ENCODE results near the gene PREX1. TPM values are rescaled to one million over a fixed set of nuclear protein-coding genes. Genes with fewer than 3 reads are reported as not detected.

PREX1 gene
- total RNA-seq, 2 donors from 2014 or later, result 96.1 to 111 TPM

DNA sequence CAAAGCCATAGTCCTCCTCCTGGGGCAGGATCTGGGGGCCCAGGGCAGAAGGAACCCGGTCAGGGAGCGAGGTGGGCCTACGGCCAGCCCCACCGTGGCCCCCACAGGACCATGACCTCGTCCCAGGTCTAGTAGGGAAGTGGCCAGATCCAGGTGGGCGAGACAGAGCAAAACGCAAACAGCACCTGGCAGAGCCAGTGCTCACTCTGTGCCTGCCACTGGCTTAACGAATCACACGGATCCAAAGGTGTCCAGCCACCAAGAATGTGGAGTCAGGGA, 169.7 kb downstream of the PREX1 start:
- no peaks in the 10 kb centered on the region for H3K9me3 Mint-ChIP-seq
- no peaks in the 10 kb centered on the region for H3K27me3 Mint-ChIP-seq
- H3K4me3 Mint-ChIP-seq, result no peak overlapping the region
- no peak for ATAC-seq (replicated peaks)
- peaks cover 6% of the 10 kb centered on the region for H3K4me1 Mint-ChIP-seq
- H3K36me3 Mint-ChIP-seq (ENCODE audit: low read depth), result peaks cover 100% of the 10 kb centered on the region
- H3K27ac Mint-ChIP-seq, result peak overlapping the region; percentile 82

DNA sequence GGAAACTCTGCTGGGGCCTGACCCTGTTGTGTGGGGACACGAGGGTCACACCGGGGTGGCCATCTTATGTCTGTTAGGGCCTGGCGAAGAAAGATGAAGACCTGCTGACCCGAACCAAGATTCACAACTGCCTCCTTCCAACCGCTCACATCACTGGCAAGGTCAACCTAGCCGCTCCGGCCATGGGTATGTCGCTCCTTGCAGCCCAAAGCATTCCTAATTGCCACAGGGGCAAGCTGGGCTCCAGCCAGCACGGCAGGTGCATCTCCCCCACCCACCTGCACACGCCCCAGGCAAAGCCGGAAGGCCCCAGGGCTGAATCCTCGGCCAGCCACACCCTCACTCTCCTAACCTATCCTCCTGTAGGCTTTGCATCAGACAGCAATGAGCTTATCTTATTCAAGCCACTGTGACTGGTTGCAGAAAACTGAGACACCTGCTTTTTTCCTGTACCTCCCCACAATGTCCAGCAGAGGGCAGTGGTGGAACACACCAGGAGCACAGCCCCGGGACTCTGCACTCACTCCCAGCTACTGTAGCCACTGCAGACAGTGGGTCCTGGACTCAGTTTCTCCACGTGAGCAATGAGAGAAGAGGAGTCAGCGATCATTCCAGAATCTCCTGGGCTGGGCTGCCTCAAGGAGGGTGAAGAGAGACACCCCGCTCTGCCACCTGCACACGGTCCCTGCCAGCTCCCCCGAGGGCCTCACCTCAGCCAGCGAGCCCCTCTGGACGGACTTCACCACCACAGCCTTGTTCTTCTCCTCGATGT, 170.2 kb downstream of the PREX1 start:
- peak overlapping the region; percentile 82 for H3K27ac Mint-ChIP-seq
- no peaks in the 10 kb centered on the region for H3K27me3 Mint-ChIP-seq
- H3K9me3 Mint-ChIP-seq, result no peaks in the 10 kb centered on the region
- ATAC-seq (replicated peaks), result peak; percentile 81
- H3K4me3 Mint-ChIP-seq, result no peak overlapping the region
- peaks cover 6% of the 10 kb centered on the region for H3K4me1 Mint-ChIP-seq
- peaks cover 100% of the 10 kb centered on the region for H3K36me3 Mint-ChIP-seq (ENCODE audit: low read depth)

DNA sequence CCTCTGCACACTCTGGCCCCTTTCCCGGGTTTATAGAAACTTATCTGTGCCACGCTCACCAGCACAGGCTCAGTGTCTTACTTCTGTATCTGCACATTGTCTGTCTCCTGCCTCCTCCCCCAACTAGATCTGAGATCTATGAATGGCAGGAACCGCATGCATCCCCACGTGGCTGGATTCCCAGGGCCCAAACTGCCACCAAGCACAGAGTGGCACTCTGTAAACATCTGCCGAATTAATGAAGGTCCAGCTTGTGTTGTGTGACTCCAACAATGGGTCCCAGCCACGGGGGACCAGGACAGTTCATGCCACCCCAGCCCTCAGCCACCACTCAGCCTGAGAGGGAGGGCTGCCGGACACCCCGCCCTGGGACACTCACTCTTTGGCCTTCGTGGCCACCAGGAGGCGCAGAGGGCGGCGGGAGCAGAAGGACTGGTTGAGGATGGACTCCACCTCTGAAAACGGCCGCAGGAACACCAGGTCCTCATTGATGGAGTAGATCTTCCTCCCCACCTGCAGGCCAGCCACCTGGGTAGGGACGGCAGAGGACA, 171.1 kb downstream of the PREX1 start:
- peaks cover 6% of the 10 kb centered on the region for H3K4me1 Mint-ChIP-seq
- H3K4me3 Mint-ChIP-seq, result no peak overlapping the region
- ATAC-seq (replicated peaks), result no peak
- no peaks in the 10 kb centered on the region for H3K27me3 Mint-ChIP-seq
- H3K27ac Mint-ChIP-seq, result peak overlapping the region; percentile 24
- no peaks in the 10 kb centered on the region for H3K9me3 Mint-ChIP-seq
- H3K36me3 Mint-ChIP-seq (ENCODE audit: low read depth), result peaks cover 100% of the 10 kb centered on the region

- peak overlapping the region; percentile 24 for H3K27ac Mint-ChIP-seq
- no peaks in the 10 kb centered on the region for H3K9me3 Mint-ChIP-seq
- peaks cover 100% of the 10 kb centered on the region for H3K36me3 Mint-ChIP-seq (ENCODE audit: low read depth)
- H3K27me3 Mint-ChIP-seq, result no peaks in the 10 kb centered on the region
- ATAC-seq (replicated peaks), result no peak
- H3K4me1 Mint-ChIP-seq, result peaks cover 6% of the 10 kb centered on the region
- no peak overlapping the region for H3K4me3 Mint-ChIP-seq
Observed at GRCh38 chr20:48656137-48656536, 171.7 kb downstream of the PREX1 start.

GRCh38 chr20:48653706-48654051, 174.1 kb downstream of the PREX1 start:
- peaks cover 5% of the 10 kb centered on the region for H3K4me1 Mint-ChIP-seq
- peaks cover 100% of the 10 kb centered on the region for H3K36me3 Mint-ChIP-seq (ENCODE audit: low read depth)
- H3K4me3 Mint-ChIP-seq, result no peak overlapping the region
- H3K27me3 Mint-ChIP-seq, result no peaks in the 10 kb centered on the region
- no peak overlapping the region for H3K27ac Mint-ChIP-seq
- ATAC-seq (replicated peaks), result no peak
- no peaks in the 10 kb centered on the region for H3K9me3 Mint-ChIP-seq

DNA sequence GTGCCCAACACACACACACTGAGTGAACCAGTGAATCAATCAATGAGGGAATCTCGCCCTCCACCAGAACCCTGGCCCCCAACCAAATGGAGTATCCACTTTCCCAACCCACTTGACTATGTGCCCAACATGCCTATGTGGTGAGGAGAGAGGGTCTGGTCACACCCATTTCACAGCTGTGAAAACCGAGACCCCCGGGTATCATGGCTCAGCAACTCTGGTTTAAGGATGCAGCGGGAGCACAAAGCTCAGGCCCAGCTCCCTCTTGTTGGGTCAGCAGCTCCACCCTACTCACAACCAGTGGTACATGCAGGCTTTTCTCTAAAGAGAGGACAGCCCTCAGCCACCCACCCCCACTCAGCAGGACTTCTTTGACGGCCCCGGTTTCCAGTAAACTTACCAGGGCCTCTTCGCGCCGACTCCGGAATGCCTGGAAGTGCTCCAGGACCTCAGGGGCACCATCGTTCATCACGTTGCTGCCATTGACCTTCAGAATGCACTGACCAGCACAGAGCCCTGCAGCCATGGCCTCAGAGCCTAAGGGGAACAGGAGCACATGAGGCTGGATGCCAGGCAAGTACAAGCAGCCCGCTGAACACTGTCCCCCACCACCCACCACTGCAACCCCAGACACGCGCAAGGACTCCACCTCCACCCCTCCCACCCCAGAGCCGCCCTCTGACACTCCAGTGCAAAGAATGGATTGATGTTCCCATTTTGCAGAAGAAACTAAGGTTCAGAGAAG, 174.7 kb downstream of the PREX1 start:
- peaks cover 100% of the 10 kb centered on the region for H3K36me3 Mint-ChIP-seq (ENCODE audit: low read depth)
- ATAC-seq (replicated peaks), result no peak
- no peaks in the 10 kb centered on the region for H3K27me3 Mint-ChIP-seq
- no peaks in the 10 kb centered on the region for H3K4me1 Mint-ChIP-seq
- no peaks in the 10 kb centered on the region for H3K9me3 Mint-ChIP-seq
- H3K4me3 Mint-ChIP-seq, result no peak overlapping the region
- no peak overlapping the region for H3K27ac Mint-ChIP-seq

DNA sequence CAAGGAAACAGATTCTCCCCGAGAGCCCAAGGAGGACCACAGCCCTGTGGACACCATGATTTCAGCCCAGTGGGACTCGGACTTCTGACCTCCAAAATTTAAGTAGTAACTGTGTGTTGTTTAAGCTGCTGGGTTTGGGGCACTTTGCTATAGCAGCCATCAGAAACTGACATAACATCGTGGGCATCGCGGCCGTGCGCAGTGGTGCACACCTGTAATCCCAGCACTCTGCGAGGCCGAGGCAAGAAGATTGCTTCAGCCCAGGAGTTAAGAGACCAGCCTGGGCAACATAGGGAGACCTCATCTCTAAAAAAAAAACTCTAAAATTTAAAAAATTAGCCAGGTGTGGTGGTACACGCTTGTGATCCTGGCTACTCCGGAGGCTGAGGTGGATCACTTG, 175.8 kb downstream of the PREX1 start:
- Mint-ChIP-seq H3K4me1 (no peaks in the 10 kb centered on the region), H3K4me3 (no peak overlapping the region), H3K36me3 (ENCODE audit: low read depth) (peaks cover 100% of the 10 kb centered on the region), H3K9me3 (no peaks in the 10 kb centered on the region), H3K27ac (no peak overlapping the region), H3K27me3 (no peaks in the 10 kb centered on the region)
- no peak for ATAC-seq (replicated peaks)

DNA sequence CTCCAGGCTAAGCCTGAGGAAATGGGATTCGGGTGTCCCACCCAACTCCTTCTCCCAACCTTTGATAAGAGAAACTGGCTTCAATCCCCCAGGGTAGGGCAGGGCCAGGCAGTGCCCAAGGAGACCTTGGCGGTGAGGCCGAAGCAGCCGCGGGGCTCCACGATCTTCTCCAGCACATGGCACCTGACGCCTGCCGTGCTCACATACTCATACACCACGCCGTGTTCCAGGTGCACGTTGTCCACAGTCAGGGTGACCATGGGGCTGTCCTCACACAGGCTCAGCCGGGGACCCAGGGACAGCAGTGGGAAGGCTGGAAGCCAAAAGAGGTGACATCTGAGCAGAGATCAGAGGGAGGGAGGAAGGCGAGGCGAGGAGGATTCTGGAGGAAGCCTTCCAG, 176.5 kb downstream of the PREX1 start:
- ATAC-seq (replicated peaks), result no peak
- Mint-ChIP-seq H3K27ac (no peak overlapping the region), H3K9me3 (no peaks in the 10 kb centered on the region), H3K36me3 (ENCODE audit: low read depth) (peaks cover 100% of the 10 kb centered on the region), H3K4me1 (no peaks in the 10 kb centered on the region), H3K27me3 (no peaks in the 10 kb centered on the region), H3K4me3 (no peak overlapping the region)

GRCh38 chr20:48649868-48650267, 177.9 kb downstream of the PREX1 start:
- Mint-ChIP-seq H3K9me3 (no peaks in the 10 kb centered on the region), H3K4me1 (peaks cover 4% of the 10 kb centered on the region), H3K36me3 (ENCODE audit: low read depth) (peaks cover 100% of the 10 kb centered on the region), H3K27me3 (no peaks in the 10 kb centered on the region), H3K27ac (no peak overlapping the region), H3K4me3 (no peak overlapping the region)
- ATAC-seq (replicated peaks), result no peak

DNA sequence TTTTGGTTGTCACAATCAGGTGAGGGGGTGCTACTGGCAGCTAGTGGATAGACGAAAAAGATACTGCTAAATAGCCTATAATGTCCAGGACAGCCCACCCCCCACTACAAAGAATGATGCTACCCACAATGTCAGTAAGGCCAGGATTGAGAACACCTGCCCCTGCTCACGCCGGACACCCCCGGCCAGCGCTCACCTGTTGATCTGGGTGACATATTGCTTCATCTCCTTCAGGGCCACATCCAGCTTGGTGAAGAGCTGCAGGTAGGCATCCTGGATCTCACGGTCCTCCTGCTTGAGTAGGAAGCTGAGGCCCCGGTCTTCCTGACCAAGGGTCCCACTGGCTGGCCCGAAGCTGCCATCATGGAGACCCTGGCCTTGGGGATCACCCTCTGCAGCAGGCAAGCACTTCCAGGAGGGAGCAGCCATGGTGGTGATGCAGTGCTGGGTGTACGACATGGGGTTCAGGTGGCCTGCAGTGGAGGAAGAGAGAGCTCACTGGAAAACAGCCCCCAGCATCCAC, 178.6 kb downstream of the PREX1 start:
- H3K27me3 Mint-ChIP-seq, result no peaks in the 10 kb centered on the region
- ATAC-seq (replicated peaks), result no peak
- H3K27ac Mint-ChIP-seq, result peak overlapping the region; percentile 49
- H3K4me3 Mint-ChIP-seq, result no peak overlapping the region
- H3K36me3 Mint-ChIP-seq (ENCODE audit: low read depth), result peaks cover 100% of the 10 kb centered on the region
- H3K4me1 Mint-ChIP-seq, result peaks cover 4% of the 10 kb centered on the region
- H3K9me3 Mint-ChIP-seq, result no peaks in the 10 kb centered on the region

DNA sequence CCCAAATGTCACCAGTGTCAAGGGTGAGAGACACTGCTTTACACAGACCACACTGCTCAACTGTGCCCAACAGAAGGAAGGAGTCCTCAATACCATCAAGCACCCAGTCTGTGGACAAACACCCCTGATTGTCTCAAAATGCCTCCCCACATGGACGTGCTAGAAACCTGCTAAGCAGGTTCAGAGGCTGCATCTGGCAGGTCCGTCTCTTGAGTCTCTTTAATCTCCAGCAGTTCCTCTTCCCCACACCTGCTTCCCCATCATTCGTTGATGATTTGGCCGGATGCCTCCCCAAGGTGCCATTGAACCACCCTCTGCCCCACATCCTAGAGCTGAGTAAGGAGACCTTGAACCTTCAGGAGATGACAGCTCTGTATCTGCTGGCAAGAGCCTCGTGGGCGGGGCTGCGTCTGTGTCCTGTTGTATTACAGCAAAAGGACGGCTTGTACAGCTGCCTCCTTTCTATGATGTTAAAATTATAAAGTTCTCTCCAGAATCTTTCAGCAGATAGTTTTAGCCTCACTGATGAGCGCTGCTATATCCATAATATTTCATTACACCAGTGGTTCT, 179.2 kb downstream of the PREX1 start:
- no peak for ATAC-seq (replicated peaks)
- Mint-ChIP-seq H3K27me3 (no peaks in the 10 kb centered on the region), H3K4me3 (no peak overlapping the region), H3K4me1 (peaks cover 4% of the 10 kb centered on the region), H3K36me3 (ENCODE audit: low read depth) (peaks cover 100% of the 10 kb centered on the region), H3K9me3 (no peaks in the 10 kb centered on the region), H3K27ac (peak overlapping the region; percentile 49)

DNA sequence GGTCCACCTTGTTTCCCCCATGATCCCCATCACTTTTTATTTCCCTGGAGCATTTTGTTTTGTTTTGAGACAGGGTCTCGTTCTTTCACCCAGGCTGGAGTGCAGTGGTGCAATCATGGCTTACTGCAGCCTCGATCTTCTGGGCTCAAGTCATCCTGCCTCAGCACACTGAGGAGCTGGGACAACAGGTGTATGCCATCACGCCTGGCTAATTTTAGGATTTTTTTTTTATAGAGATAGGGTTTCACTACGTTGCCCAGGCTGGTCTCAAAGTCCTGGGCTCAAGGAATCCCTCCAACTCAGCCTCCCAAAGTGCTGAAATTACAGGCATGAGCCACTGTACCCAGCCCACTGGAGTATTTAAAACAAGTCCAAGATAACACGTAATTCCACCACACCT, 179.9 kb downstream of the PREX1 start:
- Mint-ChIP-seq H3K9me3 (no peaks in the 10 kb centered on the region), H3K4me3 (no peak overlapping the region), H3K4me1 (peaks cover 4% of the 10 kb centered on the region), H3K36me3 (ENCODE audit: low read depth) (peaks cover 100% of the 10 kb centered on the region), H3K27ac (no peak overlapping the region), H3K27me3 (no peaks in the 10 kb centered on the region)
- no peak for ATAC-seq (replicated peaks)

DNA sequence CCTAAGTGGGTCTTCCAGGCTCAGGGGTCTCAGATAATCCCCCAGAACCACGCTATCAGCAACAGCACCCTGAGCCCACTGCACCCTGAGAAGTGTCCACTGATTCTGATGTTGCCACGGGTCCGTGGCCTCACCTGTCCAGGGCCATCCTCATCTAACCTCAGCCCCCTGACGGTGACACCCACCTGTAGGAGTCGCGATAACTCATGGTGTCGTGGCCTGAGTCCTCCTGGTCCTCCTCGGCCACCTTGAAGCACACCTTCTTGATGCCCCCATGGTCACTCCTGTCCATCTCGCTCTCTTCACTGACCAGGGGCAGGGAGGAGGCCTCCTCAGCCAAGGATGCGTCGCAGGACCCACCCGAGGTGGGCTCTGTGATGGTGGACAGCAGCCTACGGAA, 182.1 kb downstream of the PREX1 start:
- ATAC-seq (replicated peaks), result no peak
- Mint-ChIP-seq H3K9me3 (no peaks in the 10 kb centered on the region), H3K27ac (peak overlapping the region; percentile 58), H3K4me1 (peaks cover 4% of the 10 kb centered on the region), H3K36me3 (ENCODE audit: low read depth) (peaks cover 96% of the 10 kb centered on the region), H3K27me3 (no peaks in the 10 kb centered on the region), H3K4me3 (no peak overlapping the region)

GRCh38 chr20:48644286-48644828, 183.4 kb downstream of the PREX1 start:
- peak overlapping the region; percentile 46 for H3K27ac Mint-ChIP-seq
- H3K27me3 Mint-ChIP-seq, result no peaks in the 10 kb centered on the region
- H3K36me3 Mint-ChIP-seq (ENCODE audit: low read depth), result peaks cover 96% of the 10 kb centered on the region
- no peak overlapping the region for H3K4me3 Mint-ChIP-seq
- no peak for ATAC-seq (replicated peaks)
- H3K4me1 Mint-ChIP-seq, result peaks cover 4% of the 10 kb centered on the region
- H3K9me3 Mint-ChIP-seq, result no peaks in the 10 kb centered on the region
